ENCODE results near the gene COG4. TPM values are rescaled to one million over a fixed set of nuclear protein-coding genes. Genes with fewer than 3 reads are reported as not detected.
"Not testable (repeated sequence)": the region's sequence is repeated elsewhere in the genome, so short reads cannot be mapped to it uniquely, and the experiment has no call there.

COG4 gene
- total RNA-seq, 2 donors from 2014 or later: 44.2 to 46.7 TPM

GRCh38 chr16:70548936-70549335 is 25.6 kb upstream of the COG4 start:
- no peak for DNase-seq (ENCODE audit: low spot score)
- peaks cover 76% of the 10 kb centered on the region for H3K36me3 ChIP-seq
- TF ChIP-seq CTCF (IDR thresholded peaks at IDR 0.05): no peak
- no peak overlapping the region for H3K4me3 ChIP-seq
- ATAC-seq (ENCODE audit: insufficient number of reproducible peaks, low FRiP score, low read depth): no peak
- no peaks in the 10 kb centered on the region for H3K27me3 ChIP-seq (replicated peaks; ENCODE audit: insufficient read depth)
- H3K9me3 ChIP-seq: no peaks in the 10 kb centered on the region
- no peaks in the 10 kb centered on the region for H3K4me1 ChIP-seq (ENCODE audit: control insufficient read depth in 1 of 2, low read depth in 2 of 2)
- no peak overlapping the region for H3K27ac ChIP-seq

- no peak for TF ChIP-seq CTCF (IDR thresholded peaks at IDR 0.05)
- Histone ChIP-seq H3K36me3 (peaks cover 79% of the 10 kb centered on the region), H3K4me3 (no peak overlapping the region)
Measured at GRCh38 chr16:70544548-70544947, 21.2 kb upstream of the COG4 start.

GRCh38 chr16:70540994-70541393 is 17.6 kb upstream of the COG4 start:
- ATAC-seq (ENCODE audit: insufficient number of reproducible peaks, low FRiP score, low read depth): no peak
- no peak overlapping the region for H3K27ac ChIP-seq
- H3K36me3 ChIP-seq: peaks cover 82% of the 10 kb centered on the region
- H3K4me3 ChIP-seq: no peak overlapping the region
- TF ChIP-seq CTCF (IDR thresholded peaks at IDR 0.05): no peak
- H3K27me3 ChIP-seq (replicated peaks; ENCODE audit: insufficient read depth): no peaks in the 10 kb centered on the region
- H3K4me1 ChIP-seq (ENCODE audit: control insufficient read depth in 1 of 2, low read depth in 2 of 2): no peaks in the 10 kb centered on the region
- H3K9me3 ChIP-seq: no peaks in the 10 kb centered on the region
- no peak for DNase-seq (ENCODE audit: low spot score)

More at GRCh38 chr16:70544548-70544947, 21.2 kb upstream of the COG4 start:
- Histone ChIP-seq H3K4me1 (ENCODE audit: control insufficient read depth in 1 of 2, low read depth in 2 of 2) (no peaks in the 10 kb centered on the region), H3K27ac (no peak overlapping the region), H3K9me3 (no peaks in the 10 kb centered on the region), H3K27me3 (replicated peaks; ENCODE audit: insufficient read depth) (no peaks in the 10 kb centered on the region)
- ATAC-seq (ENCODE audit: insufficient number of reproducible peaks, low FRiP score, low read depth) (no peak), DNase-seq (ENCODE audit: low spot score) (no peak)

GRCh38 chr16:70534971-70535370 is 11.6 kb upstream of the COG4 start:
- Histone ChIP-seq H3K4me3 (no peak overlapping the region), H3K27me3 (replicated peaks; ENCODE audit: insufficient read depth) (no peaks in the 10 kb centered on the region), H3K4me1 (ENCODE audit: control insufficient read depth in 1 of 2, low read depth in 2 of 2) (no peaks in the 10 kb centered on the region), H3K27ac (no peak overlapping the region), H3K36me3 (peaks cover 85% of the 10 kb centered on the region), H3K9me3 (no peaks in the 10 kb centered on the region)
- ATAC-seq (ENCODE audit: insufficient number of reproducible peaks, low FRiP score, low read depth) (no peak), DNase-seq (ENCODE audit: low spot score) (no peak)
- no peak for TF ChIP-seq CTCF (IDR thresholded peaks at IDR 0.05)

- ATAC-seq (ENCODE audit: insufficient number of reproducible peaks, low FRiP score, low read depth); H3K27me3 ChIP-seq (replicated peaks; ENCODE audit: insufficient read depth); H3K27ac ChIP-seq; H3K4me3 ChIP-seq; DNase-seq (ENCODE audit: low spot score); H3K9me3 ChIP-seq: not testable (repeated sequence)
- peaks cover 6 to 29% of the 10 kb centered on the region in 2 donors for H3K4me1 ChIP-seq (ENCODE audit: control insufficient read depth in 1 of 2, low read depth in 2 of 2)
- peaks cover 63% of the 10 kb centered on the region for H3K36me3 ChIP-seq
Measured at GRCh38 chr16:70529954-70530353, 6.6 kb upstream of the COG4 start.

GRCh38 chr16:70529051-70529777 is 5.9 kb upstream of the COG4 start:
- Histone ChIP-seq H3K27ac (no peak overlapping the region), H3K4me1 (ENCODE audit: control insufficient read depth in 1 of 2, low read depth in 2 of 2) (peaks cover 8 to 32% of the 10 kb centered on the region in 2 donors), H3K4me3 (no peak overlapping the region), H3K9me3 (no peaks in the 10 kb centered on the region), H3K36me3 (peaks cover 57% of the 10 kb centered on the region), H3K27me3 (replicated peaks; ENCODE audit: insufficient read depth) (no peaks in the 10 kb centered on the region)
- TF ChIP-seq CTCF (IDR thresholded peaks at IDR 0.05): peak; percentile 45
- ATAC-seq (ENCODE audit: insufficient number of reproducible peaks, low FRiP score, low read depth) (no peak), DNase-seq (ENCODE audit: low spot score) (no peak)
